GM18526 (cell line): ENCODE data around the gene PDGFB.

Experiments used
- POLR2A ChIP-seq: IDR thresholded peaks from 3 replicates; pipeline ENCODE4 v1.6.1; 2011; ENCODE audit not compliant: insufficient read length; ENCODE audit errors: extremely low read depth

Gene PDGFB

GRCh38 chr22:39239561-39240423, 5.0 kb downstream of the PDGFB start:
- TF ChIP-seq POLR2A, result no peak

GRCh38 chr22:39238966-39239505, 5.7 kb downstream of the PDGFB start:
- TF ChIP-seq POLR2A, result no peak

- no peak for TF ChIP-seq POLR2A
These were observed 6.2 kb downstream of the PDGFB start for GRCh38 chr22:39238561-39238960.

- TF ChIP-seq POLR2A, result no peak
These were observed 6.7 kb downstream of the PDGFB start for GRCh38 chr22:39238101-39238466.

GRCh38 chr22:39237318-39238100, 7.3 kb downstream of the PDGFB start:
- TF ChIP-seq POLR2A, result no peak

- no peak for TF ChIP-seq POLR2A
These were observed 8.2 kb downstream of the PDGFB start for GRCh38 chr22:39236321-39237317.

GRCh38 chr22:39234867-39235687, 9.7 kb downstream of the PDGFB start:
- no peak for TF ChIP-seq POLR2A

- no peak for TF ChIP-seq POLR2A
These were observed 10.4 kb downstream of the PDGFB start for GRCh38 chr22:39234472-39234787.

GRCh38 chr22:39233710-39234471, 10.9 kb downstream of the PDGFB start:
- TF ChIP-seq POLR2A, result no peak

- TF ChIP-seq POLR2A, result no peak
These were observed 11.7 kb downstream of the PDGFB start for GRCh38 chr22:39232806-39233709.

GRCh38 chr22:39232246-39232645, 12.5 kb downstream of the PDGFB start:
- no peak for TF ChIP-seq POLR2A

GRCh38 chr22:39231197-39231950, 13.4 kb downstream of the PDGFB start:
- TF ChIP-seq POLR2A, result no peak
